HCT116 (cell line): ENCODE results near the gene SORBS1.

Experiments
- CTCF ChIP-seq, 3 experiments: fragments of 200-600 bp in 1 of 3; sonication (generic) in 1 of 3; IDR thresholded peaks in 2 of 3; conservative IDR thresholded peaks in 1 of 3; 2 replicates each; pipeline ENCODE4 v1.5.1; 2012 to 2017; ENCODE audit warnings: low read depth in 2 of 3, low read length in 2 of 3, antibody characterized with exemption in 1 of 3, borderline replicate concordance in 1 of 3, control low read depth in 1 of 3, mild to moderate bottlenecking in 1 of 3, mixed read lengths in 1 of 3, mixed run types in 1 of 3, moderate library complexity in 1 of 3; ENCODE audit not compliant: insufficient read depth in 1 of 3
- EGR1 ChIP-seq: IDR thresholded peaks from 2 replicates; pipeline ENCODE4 v1.6.1; 2012; ENCODE audit warnings: low read depth
- ELF1 ChIP-seq: IDR thresholded peaks from 2 replicates; pipeline ENCODE4 v1.6.1; 2012; ENCODE audit warnings: low read depth, borderline replicate concordance
- EZH2 ChIP-seq: fragments of 200-600 bp; sonication (generic); IDR thresholded peaks from 2 replicates; pipeline ENCODE4 v1.6.1; 2017; ENCODE audit warnings: antibody characterized with exemption, mixed run types
- MAX ChIP-seq: IDR thresholded peaks from 2 replicates; pipeline ENCODE4 v1.6.1; 2012
- POLR2A ChIP-seq: IDR thresholded peaks from 2 replicates; pipeline ENCODE4 v1.7.0; 2011; ENCODE audit warnings: borderline replicate concordance; ENCODE audit not compliant: insufficient read depth, insufficient read length; ENCODE audit errors: extremely low read depth
- POLR2AphosphoS5 ChIP-seq: IDR thresholded peaks from 2 replicates; pipeline ENCODE4 v1.6.1; 2011; ENCODE audit warnings: mild to moderate bottlenecking, low read depth, low read length, moderate library complexity
- REST ChIP-seq: IDR thresholded peaks from 2 replicates; pipeline ENCODE4 v1.6.1; 2012; ENCODE audit warnings: low read depth
- SIN3A ChIP-seq: IDR thresholded peaks from 2 replicates; pipeline ENCODE4 v1.6.1; 2012; ENCODE audit warnings: low read depth
- TCF7L2 ChIP-seq: IDR thresholded peaks from 2 replicates; pipeline ENCODE4 v1.7.0; 2011; ENCODE audit warnings: borderline replicate concordance, inconsistent platforms; ENCODE audit not compliant: insufficient read depth, insufficient read length; ENCODE audit errors: extremely low read depth
- YY1 ChIP-seq: IDR thresholded peaks from 2 replicates; pipeline ENCODE4 v1.6.1; 2011; ENCODE audit warnings: low read length, low read depth, moderate library complexity, mild to moderate bottlenecking; ENCODE audit not compliant: insufficient replicate concordance; ENCODE audit errors: extremely low read depth

- TF ChIP-seq SIN3A (no peak), CTCF (IDR thresholded peaks at IDR 0.05 in 2 of 3, conservative IDR thresholded peaks at IDR 0.05 in 1 of 3; ENCODE audit: borderline replicate concordance in 1 of 3, insufficient read depth in 1 of 3, low read depth in 2 of 3, low read length in 2 of 3) (peak; percentile 75 to 96 (median 89)), YY1 (no peak), POLR2A (no peak), EGR1 (no peak), MAX (no peak), EZH2 (no peak), REST (no peak), TCF7L2 (no peak), POLR2AphosphoS5 (no peak), ELF1 (no peak)
Measured at GRCh38 chr10:95363303-95363912, 197.8 kb downstream of the SORBS1 start.
